Activated CD4-positive, alpha-beta T cell treated with anti-CD3 and anti-CD28 coated beads for 48 hours (primary cell): ENCODE data around the gene ATP8B1.

Experiments
- DNase-seq: peaks from one replicate; pipeline ENCODE4 v3.0.0-alpha.2; 2020

Gene ATP8B1

GRCh38 chr18:57816208-57816954 is 13.3 kb upstream of the ATP8B1 start:
- DNase-seq, result no peak

GRCh38 chr18:57814555-57814954 is 11.4 kb upstream of the ATP8B1 start:
- DNase-seq, result no peak

GRCh38 chr18:57813245-57813644 is 10.1 kb upstream of the ATP8B1 start:
- no peak for DNase-seq

GRCh38 chr18:57812126-57812477 is 9.0 kb upstream of the ATP8B1 start:
- DNase-seq, result no peak

- no peak for DNase-seq
These were observed 8.5 kb upstream of the ATP8B1 start for GRCh38 chr18:57811477-57812125.

GRCh38 chr18:57809190-57809589 is 6.1 kb upstream of the ATP8B1 start:
- no peak for DNase-seq

- DNase-seq, result no peak
These were observed 4.4 kb upstream of the ATP8B1 start for GRCh38 chr18:57807336-57808117.

- no peak for DNase-seq
These were observed 3.8 kb upstream of the ATP8B1 start for GRCh38 chr18:57806978-57807285.

GRCh38 chr18:57806201-57806977 is 3.3 kb upstream of the ATP8B1 start:
- no peak for DNase-seq

GRCh38 chr18:57805117-57805516 is 2.0 kb upstream of the ATP8B1 start:
- DNase-seq, result no peak

- DNase-seq, result no peak
These were observed 1.4 kb upstream of the ATP8B1 start for GRCh38 chr18:57804557-57804956.

GRCh38 chr18:57802213-57803102 is 657 bp downstream of the ATP8B1 start:
- DNase-seq, result peak; percentile 5

- no peak for DNase-seq
These were observed 1.3 kb downstream of the ATP8B1 start for GRCh38 chr18:57801761-57802212.

GRCh38 chr18:57801325-57801724 is 1.8 kb downstream of the ATP8B1 start:
- no peak for DNase-seq

GRCh38 chr18:57798713-57799373 is 4.3 kb downstream of the ATP8B1 start:
- no peak for DNase-seq

- no peak for DNase-seq
These were observed 5.9 kb downstream of the ATP8B1 start for GRCh38 chr18:57797209-57797651.

GRCh38 chr18:57794951-57795728 is 8.0 kb downstream of the ATP8B1 start:
- DNase-seq, result no peak

GRCh38 chr18:57793302-57793986 is 9.7 kb downstream of the ATP8B1 start:
- DNase-seq, result no peak

- DNase-seq, result no peak
These were observed 10.3 kb downstream of the ATP8B1 start for GRCh38 chr18:57792631-57793301.
